Epithelial cell of esophagus (primary cell): ENCODE results near the gene RIBC1.
A peak's percentile ranks its signal among the peaks of the same experiment; 100 is the strongest.

ENCODE experiments used
- DNase-seq: peaks from one replicate; pipeline ENCODE4 v3.0.0; 2010; ENCODE audit warnings: low read depth
- H3K4me3 ChIP-seq: 2 replicates; pipeline ENCODE4 v1.5.1; 2011; ENCODE audit warnings: mild to moderate bottlenecking, low read length, control low read depth
- CTCF ChIP-seq: IDR thresholded peaks from 2 replicates; pipeline ENCODE4 v1.5.1; 2011; ENCODE audit warnings: low read depth, mild to moderate bottlenecking, low read length, control low read depth, inconsistent platforms; ENCODE audit not compliant: insufficient read depth; ENCODE audit errors: missing control alignments

RIBC1 gene

GRCh38 chrX:53422861-53423306 is at the start of gene RIBC1:
Gene RIBC1 (plus strand): TSS chrX:53422873. CDS start chrX:53426277, 3,404 bp downstream.
- DNase-seq = no peak
- H3K4me3 ChIP-seq = peak within 1 kb of the TSS; percentile 70
- no peak for TF ChIP-seq CTCF

GRCh38 chrX:53373307-53373706 is 49.4 kb upstream of the RIBC1 start:
- no peak for DNase-seq
- TF ChIP-seq CTCF = no peak

GRCh38 chrX:53374222-53374820 is 48.4 kb upstream of the RIBC1 start:
- TF ChIP-seq CTCF = no peak
- H3K4me3 ChIP-seq = no peak overlapping the region

More at GRCh38 chrX:53373307-53373706, 49.4 kb upstream of the RIBC1 start:
- no peak overlapping the region for H3K4me3 ChIP-seq

GRCh38 chrX:53374923-53375322 is 47.8 kb upstream of the RIBC1 start:
- TF ChIP-seq CTCF = no peak
- H3K4me3 ChIP-seq = no peak overlapping the region
- no peak for DNase-seq

More at GRCh38 chrX:53374222-53374820, 48.4 kb upstream of the RIBC1 start:
- DNase-seq = no peak

- no peak for TF ChIP-seq CTCF
- no peak for DNase-seq
These were observed 45.8 kb upstream of the RIBC1 start for GRCh38 chrX:53376888-53377287.

GRCh38 chrX:53377464-53377863 is 45.2 kb upstream of the RIBC1 start:
- no peak for DNase-seq
- H3K4me3 ChIP-seq = no peak overlapping the region
- no peak for TF ChIP-seq CTCF

More at GRCh38 chrX:53376888-53377287, 45.8 kb upstream of the RIBC1 start:
- no peak overlapping the region for H3K4me3 ChIP-seq

- no peak for DNase-seq
- no peak for TF ChIP-seq CTCF
These were observed 43.5 kb upstream of the RIBC1 start for GRCh38 chrX:53379008-53379710.

More at GRCh38 chrX:53379008-53379710, 43.5 kb upstream of the RIBC1 start:
- no peak overlapping the region for H3K4me3 ChIP-seq
